HG02798 (cell line): Measurements from ENCODE around the gene STAB1.

Experiments used
- ATAC-seq: cut with Tn5 transposase; IDR thresholded peaks from one replicate; pipeline ENCODE4 v1.9.1; 2021; ENCODE audit warnings: mild to moderate bottlenecking; ENCODE audit not compliant: unreplicated experiment, poor library complexity

The STAB1 gene

GRCh38 chr3:52557011-52557960, 62.1 kb downstream of the STAB1 start:
- no peak for ATAC-seq

GRCh38 chr3:52558436-52558835, 63.3 kb downstream of the STAB1 start:
- ATAC-seq, result no peak

- ATAC-seq, result no peak
Observed at GRCh38 chr3:52561028-52561747, 66.0 kb downstream of the STAB1 start.

GRCh38 chr3:52563984-52564383, 68.8 kb downstream of the STAB1 start:
- no peak for ATAC-seq

- ATAC-seq, result no peak
Observed at GRCh38 chr3:52568069-52568468, 72.9 kb downstream of the STAB1 start.

GRCh38 chr3:52570076-52570475, 74.9 kb downstream of the STAB1 start:
- ATAC-seq, result no peak

GRCh38 chr3:52572221-52572620, 77.1 kb downstream of the STAB1 start:
- ATAC-seq, result no peak
